Breast epithelium (tissue), 4 donors: ENCODE measurements around the gene PPDPF. TPM values are rescaled to one million over a fixed set of nuclear protein-coding genes. Genes with fewer than 3 reads are reported as not detected.
"Not testable (repeated sequence)": the region's sequence is repeated elsewhere in the genome, so short reads cannot be mapped to it uniquely, and the experiment has no call there.

ENCODE experiments used
- DNase-seq, 2 donors: peaks; one replicate each; pipeline ENCODE4 v3.0.0-alpha.2; 2019; ENCODE audit warnings: low spot score in 2 of 2
- H3K27ac ChIP-seq, 2 donors: fragments of 200-600 bp; sonication (generic) in 1 of 2; one replicate each; pipeline ENCODE4 v1.5.1; 2016 to 2019; ENCODE audit warnings: mild to moderate bottlenecking in 1 of 2
- H3K27me3 ChIP-seq, 2 donors: fragments of 200-600 bp; sonication (generic) in 1 of 2; one replicate each; pipeline versions ENCODE4 v1.5.1 to v1.6.0; 2017 to 2019; ENCODE audit warnings: control low read depth in 1 of 2, mild to moderate bottlenecking in 1 of 2
- H3K36me3 ChIP-seq: fragments of 200-600 bp; one replicate; pipeline ENCODE4 v1.5.1; 2019
- H3K4me1 ChIP-seq, 2 donors: fragments of 200-600 bp; sonication (generic); one replicate each; pipeline ENCODE4 v1.5.1; 2016 to 2019; ENCODE audit warnings: control low read depth in 1 of 2
- H3K4me3 ChIP-seq, 3 donors: fragments of 200-600 bp; sonication (generic); 1 replicate in 2 of 3; 2 replicates in 1 of 3; pipeline ENCODE4 v1.5.1; 2016 to 2019; ENCODE audit warnings: mild to moderate bottlenecking in 3 of 3, moderate library complexity in 2 of 3
- H3K9me3 ChIP-seq, 2 donors: fragments of 200-600 bp; sonication (generic) in 1 of 2; one replicate each; pipeline ENCODE4 v1.5.1; 2016 to 2019; ENCODE audit warnings: control low read depth in 1 of 2
- POLR2A ChIP-seq: fragments of 450-650 bp; IDR thresholded peaks from one replicate; pipeline ENCODE4 v1.6.1; 2016; ENCODE audit warnings: antibody characterized with exemption, mild to moderate bottlenecking, moderate library complexity
- POLR2AphosphoS5 ChIP-seq, 3 donors: sonication (generic); formaldehyde crosslinking; IDR thresholded peaks; one replicate each; pipeline ENCODE4 v1.6.1; 2017; ENCODE audit warnings: antibody characterized with exemption in 3 of 3
- intact Hi-C: fragments of 100-400 bp; cut with DNase I; formaldehyde crosslinking; loops from one replicate; pipeline ENCODE4 v1.15.1; 2023; ENCODE audit warnings: low total_unique reads
- total RNA-seq, 3 donors: library from RNA; depleted of rRNA; stranded (reverse); fragments of >200 nt; gene quantifications; one replicate each; pipeline ENCODE4 v1.1.0, GENCODE V29; 2016
- TF ChIP-seq, protein P1 (sequence below), 3 donors: fragments of 450-650 bp; IDR thresholded peaks; one replicate each; pipeline ENCODE4 v1.5.1; 2016 to 2017; ENCODE audit warnings: antibody characterized with exemption in 3 of 3, mild to moderate bottlenecking in 3 of 3, moderate library complexity in 3 of 3

The PPDPF gene
- total RNA-seq, 3 donors from 2014 or later: 71.8 to 151 (median 133) TPM

DNA sequence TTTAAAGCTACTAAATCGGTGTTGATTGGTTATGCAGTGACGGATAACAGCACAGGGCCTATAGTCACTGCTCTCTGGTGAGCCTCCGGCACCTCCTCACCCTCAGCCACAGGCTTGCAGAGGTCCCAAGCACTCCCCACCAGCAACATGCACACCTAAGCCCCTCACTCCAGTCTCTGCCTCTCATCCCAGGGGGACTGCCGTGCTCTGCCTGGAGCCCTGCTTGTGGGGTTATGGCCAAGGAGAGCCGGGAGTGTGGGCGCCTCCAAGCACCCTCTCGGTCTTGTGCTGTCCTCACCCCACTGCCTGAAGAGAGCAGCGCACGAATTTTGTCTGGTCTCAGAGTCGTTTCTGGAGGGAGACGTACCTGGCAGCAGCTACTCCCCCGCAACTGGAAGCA lies 14.8 kb upstream of the PPDPF start:
- Histone ChIP-seq H3K27me3 (peaks cover 0 to 61% of the 10 kb centered on the region in 2 donors), H3K36me3 (no peaks in the 10 kb centered on the region), H3K4me1 (no peaks in the 10 kb centered on the region), H3K4me3 (no peak overlapping the region), H3K9me3 (peaks cover 18 to 24% of the 10 kb centered on the region in 2 donors), H3K27ac (no peak overlapping the region)
- TF ChIP-seq POLR2AphosphoS5 (IDR thresholded peaks at IDR 0.05) (no peak), POLR2A (no peak)
- TF ChIP-seq, protein P1, sequence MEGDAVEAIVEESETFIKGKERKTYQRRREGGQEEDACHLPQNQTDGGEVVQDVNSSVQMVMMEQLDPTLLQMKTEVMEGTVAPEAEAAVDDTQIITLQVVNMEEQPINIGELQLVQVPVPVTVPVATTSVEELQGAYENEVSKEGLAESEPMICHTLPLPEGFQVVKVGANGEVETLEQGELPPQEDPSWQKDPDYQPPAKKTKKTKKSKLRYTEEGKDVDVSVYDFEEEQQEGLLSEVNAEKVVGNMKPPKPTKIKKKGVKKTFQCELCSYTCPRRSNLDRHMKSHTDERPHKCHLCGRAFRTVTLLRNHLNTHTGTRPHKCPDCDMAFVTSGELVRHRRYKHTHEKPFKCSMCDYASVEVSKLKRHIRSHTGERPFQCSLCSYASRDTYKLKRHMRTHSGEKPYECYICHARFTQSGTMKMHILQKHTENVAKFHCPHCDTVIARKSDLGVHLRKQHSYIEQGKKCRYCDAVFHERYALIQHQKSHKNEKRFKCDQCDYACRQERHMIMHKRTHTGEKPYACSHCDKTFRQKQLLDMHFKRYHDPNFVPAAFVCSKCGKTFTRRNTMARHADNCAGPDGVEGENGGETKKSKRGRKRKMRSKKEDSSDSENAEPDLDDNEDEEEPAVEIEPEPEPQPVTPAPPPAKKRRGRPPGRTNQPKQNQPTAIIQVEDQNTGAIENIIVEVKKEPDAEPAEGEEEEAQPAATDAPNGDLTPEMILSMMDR (IDR thresholded peaks at IDR 0.05): no peak
- intact Hi-C loops: no loop called here
- DNase-seq: no peak

DNA sequence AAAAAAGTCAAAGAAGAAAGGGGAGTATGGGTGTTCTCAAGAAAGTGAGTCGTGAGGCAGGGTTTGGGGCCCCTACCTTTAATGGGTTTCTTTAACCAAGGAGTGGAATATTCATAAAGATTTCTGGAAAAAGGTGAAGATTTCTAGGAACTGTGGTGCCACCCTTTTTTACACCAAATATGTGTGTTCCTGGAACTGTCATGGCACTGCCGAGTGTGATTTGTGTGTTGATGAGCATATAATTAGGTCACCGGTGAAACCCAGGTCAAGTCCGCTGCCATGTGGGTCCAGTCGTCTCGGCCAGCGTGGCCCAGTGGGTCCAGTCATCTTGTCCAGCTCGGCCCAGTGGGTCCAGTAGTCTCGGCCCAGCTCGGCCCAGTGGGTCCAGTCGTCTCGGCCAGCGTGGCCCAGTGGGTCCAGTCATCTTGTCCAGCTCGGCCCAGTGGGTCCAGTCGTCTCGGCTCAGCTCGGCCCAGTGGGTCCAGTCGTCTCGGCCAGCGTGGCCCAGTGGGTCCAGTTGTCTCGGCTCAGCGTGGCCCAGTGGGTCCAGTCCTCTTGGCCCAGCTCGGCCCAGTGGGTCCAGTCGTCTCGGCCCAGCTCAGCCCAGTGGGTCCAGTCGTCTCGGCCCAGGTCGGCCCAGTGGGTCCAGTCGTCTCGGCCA lies 13.4 kb upstream of the PPDPF start:
- Histone ChIP-seq H3K9me3 (peaks cover 18 to 24% of the 10 kb centered on the region in 2 donors), H3K4me3 (no peak overlapping the region), H3K27me3 (peaks cover 0 to 47% of the 10 kb centered on the region in 2 donors), H3K36me3 (no peaks in the 10 kb centered on the region), H3K27ac (no peak overlapping the region), H3K4me1 (no peaks in the 10 kb centered on the region)
- intact Hi-C loops: no loop called here
- TF ChIP-seq POLR2AphosphoS5 (IDR thresholded peaks at IDR 0.05) (no peak), POLR2A (no peak)
- TF ChIP-seq, protein P1 (IDR thresholded peaks at IDR 0.05): no peak
- no peak for DNase-seq

DNA sequence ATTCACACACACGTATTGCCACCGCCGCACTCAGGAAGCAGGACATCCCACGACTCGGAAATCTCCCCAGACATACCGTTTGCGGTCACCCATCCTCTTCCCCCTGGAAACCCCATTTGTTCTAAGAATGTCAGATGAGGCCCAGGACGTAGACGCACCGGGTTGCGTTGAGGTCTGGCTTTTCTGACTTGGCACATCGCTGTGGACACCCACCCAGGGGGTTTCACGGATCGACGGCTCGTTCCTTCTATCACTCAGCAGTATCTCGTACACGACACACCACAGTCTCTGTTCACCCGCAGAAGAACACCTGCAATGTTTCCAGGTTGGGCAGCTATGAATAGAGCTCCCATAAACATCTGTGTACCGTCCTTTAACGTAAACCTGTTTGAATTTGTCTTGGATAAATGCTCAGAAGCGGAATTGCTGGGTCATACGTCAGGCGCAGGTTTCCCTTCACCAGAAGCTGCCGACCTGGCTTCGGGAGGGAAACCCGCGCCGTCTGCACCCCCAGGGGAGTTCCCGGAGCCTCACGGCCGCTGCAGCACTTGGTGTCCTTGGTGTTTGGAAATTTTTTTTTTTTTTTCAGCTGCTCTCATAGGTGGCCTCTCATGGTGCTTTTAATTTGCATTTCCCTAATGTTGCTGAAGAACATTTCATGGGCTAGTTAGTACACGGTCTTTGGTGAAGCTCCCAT lies 12.3 kb upstream of the PPDPF start:
- H3K36me3 ChIP-seq: no peaks in the 10 kb centered on the region
- no peak for DNase-seq
- no peaks in the 10 kb centered on the region for H3K4me1 ChIP-seq
- H3K9me3 ChIP-seq: peaks cover 18 to 24% of the 10 kb centered on the region in 2 donors
- no peak overlapping the region for H3K4me3 ChIP-seq
- TF ChIP-seq POLR2A: no peak
- TF ChIP-seq POLR2AphosphoS5 (IDR thresholded peaks at IDR 0.05): no peak
- TF ChIP-seq, protein P1 (IDR thresholded peaks at IDR 0.05): no peak
- H3K27ac ChIP-seq: no peak overlapping the region
- intact Hi-C loops: no loop called here
- peaks cover 0 to 38% of the 10 kb centered on the region in 2 donors for H3K27me3 ChIP-seq

DNA sequence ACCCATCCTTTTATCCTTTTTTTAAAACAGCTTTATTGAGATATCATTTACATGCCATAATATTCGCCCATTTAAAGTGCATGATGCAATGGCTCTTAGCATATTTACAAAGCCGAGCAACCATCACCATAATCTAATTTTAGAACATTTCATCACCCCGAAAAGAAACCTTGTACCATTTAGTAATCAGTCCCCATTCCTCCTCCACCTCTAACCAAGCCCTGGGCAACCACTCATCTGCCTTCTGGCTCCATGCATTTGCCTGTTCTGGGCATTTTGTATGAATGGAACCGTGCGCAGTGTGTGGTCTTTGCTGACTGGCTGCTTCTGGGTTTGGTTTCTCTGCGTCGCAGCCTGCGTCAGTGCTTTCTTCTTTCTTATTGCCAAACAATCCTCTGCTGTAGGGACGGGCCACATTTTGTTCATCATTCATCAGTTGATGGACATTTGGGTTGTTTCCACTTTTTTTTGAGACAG lies 11.4 kb upstream of the PPDPF start:
- intact Hi-C loops: no loop called here
- DNase-seq: no peak
- peaks cover 18% of the 10 kb centered on the region in 2 donors for H3K9me3 ChIP-seq
- TF ChIP-seq, protein P1 (IDR thresholded peaks at IDR 0.05): no peak
- TF ChIP-seq POLR2A (no peak), POLR2AphosphoS5 (IDR thresholded peaks at IDR 0.05) (no peak)
- H3K4me1 ChIP-seq: no peaks in the 10 kb centered on the region
- H3K4me3 ChIP-seq: no peak overlapping the region
- no peaks in the 10 kb centered on the region for H3K36me3 ChIP-seq
- peaks cover 0 to 34% of the 10 kb centered on the region in 2 donors for H3K27me3 ChIP-seq
- H3K27ac ChIP-seq: no peak overlapping the region

DNA sequence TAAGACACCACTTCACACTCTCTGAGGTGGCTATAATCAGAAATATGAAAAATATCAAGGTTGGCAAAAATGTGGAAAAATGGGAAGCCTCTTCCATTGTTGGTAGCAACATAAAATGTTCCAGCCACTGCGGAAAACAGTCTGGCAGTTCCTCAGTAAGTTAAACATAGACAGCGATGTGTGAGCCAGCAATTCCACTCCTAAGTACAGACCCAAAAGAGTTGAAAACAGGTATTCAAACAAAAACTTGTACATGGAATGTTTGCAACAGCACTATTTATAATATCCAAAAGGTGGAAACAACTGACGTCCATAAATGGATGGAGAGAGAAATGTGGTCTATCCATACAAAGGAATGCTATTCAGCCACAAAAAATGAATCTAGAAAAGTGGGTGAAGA lies 7.4 kb upstream of the PPDPF start:
- DNase-seq: no peak
- intact Hi-C loops: no loop called here

DNA sequence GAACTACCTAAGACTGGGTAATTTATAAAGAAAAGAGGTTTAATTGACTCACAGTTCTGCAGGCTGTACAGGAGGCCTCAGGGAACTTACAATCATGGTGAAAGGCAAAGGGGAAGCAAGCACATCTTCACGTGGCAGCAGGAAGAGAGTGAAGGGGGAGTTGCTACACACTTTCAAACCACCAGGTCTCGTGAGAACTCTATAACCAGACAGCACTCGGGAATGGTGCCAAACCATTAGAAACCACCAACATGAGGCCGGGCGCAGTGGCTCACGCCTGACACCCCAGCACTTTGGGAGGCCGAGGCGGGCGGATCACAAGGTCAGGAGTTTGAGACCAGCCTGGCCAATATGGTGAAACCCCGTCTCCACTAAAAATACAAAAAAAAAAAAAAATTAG lies 6.0 kb upstream of the PPDPF start:
- H3K4me3 ChIP-seq, DNase-seq, intact Hi-C loops, H3K4me1 ChIP-seq, H3K9me3 ChIP-seq, H3K27ac ChIP-seq, H3K27me3 ChIP-seq, H3K36me3 ChIP-seq: not testable (repeated sequence)

More for the DNA sequence above, 7.4 kb upstream of the PPDPF start:
- no peaks in the 10 kb centered on the region for H3K9me3 ChIP-seq
- H3K27me3 ChIP-seq: peaks cover 0 to 12% of the 10 kb centered on the region in 2 donors
- H3K4me3 ChIP-seq: no peak overlapping the region
- H3K4me1 ChIP-seq: no peaks in the 10 kb centered on the region
- TF ChIP-seq POLR2AphosphoS5 (IDR thresholded peaks at IDR 0.05): no peak
- TF ChIP-seq, protein P1 (IDR thresholded peaks at IDR 0.05): no peak
- no peak for TF ChIP-seq POLR2A
- no peaks in the 10 kb centered on the region for H3K36me3 ChIP-seq
- H3K27ac ChIP-seq: no peak overlapping the region
